ENCODE measurements around the gene LRRC72.

The LRRC72 gene

DNA sequence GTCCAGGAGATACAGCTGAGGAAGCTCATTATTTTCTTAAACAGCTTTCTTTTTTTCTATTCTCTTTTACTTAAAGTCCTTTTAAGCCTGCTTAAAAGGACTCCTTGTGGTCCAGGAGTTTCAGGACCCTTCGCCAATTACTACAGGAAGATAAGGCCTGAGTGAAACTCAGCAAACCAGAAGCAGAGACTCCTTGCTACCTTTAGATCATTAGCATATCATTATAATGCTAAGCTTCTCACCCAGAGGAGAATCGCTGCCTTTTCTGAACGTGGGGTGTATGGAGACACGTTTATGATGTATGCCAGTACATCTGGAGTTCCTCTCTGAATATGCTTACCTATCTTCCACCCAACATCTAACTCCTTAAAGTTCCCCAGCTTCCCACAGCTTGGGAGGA, 71.4 kb downstream of the LRRC72 start:
- no peak for ATAC-seq
- no peak for TF ChIP-seq CSRNP3 (CRISPR knock-in tag; IDR thresholded peaks at IDR 0.05)
- no peak for TF ChIP-seq RARB (CRISPR knock-in tag; IDR thresholded peaks at IDR 0.05)
- no peak for TF ChIP-seq TSHZ2 (CRISPR knock-in tag; IDR thresholded peaks at IDR 0.05)
- TF ChIP-seq, protein P1, sequence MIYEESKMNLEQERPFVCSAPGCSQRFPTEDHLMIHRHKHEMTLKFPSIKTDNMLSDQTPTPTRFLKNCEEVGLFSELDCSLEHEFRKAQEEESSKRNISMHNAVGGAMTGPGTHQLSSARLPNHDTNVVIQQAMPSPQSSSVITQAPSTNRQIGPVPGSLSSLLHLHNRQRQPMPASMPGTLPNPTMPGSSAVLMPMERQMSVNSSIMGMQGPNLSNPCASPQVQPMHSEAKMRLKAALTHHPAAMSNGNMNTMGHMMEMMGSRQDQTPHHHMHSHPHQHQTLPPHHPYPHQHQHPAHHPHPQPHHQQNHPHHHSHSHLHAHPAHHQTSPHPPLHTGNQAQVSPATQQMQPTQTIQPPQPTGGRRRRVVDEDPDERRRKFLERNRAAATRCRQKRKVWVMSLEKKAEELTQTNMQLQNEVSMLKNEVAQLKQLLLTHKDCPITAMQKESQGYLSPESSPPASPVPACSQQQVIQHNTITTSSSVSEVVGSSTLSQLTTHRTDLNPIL (CRISPR knock-in tag; IDR thresholded peaks at IDR 0.05; ENCODE audit: low read depth), result no peak
- TF ChIP-seq SNAI2 (CRISPR knock-in tag; IDR thresholded peaks at IDR 0.05), result no peak
- TF ChIP-seq CSDC2 (CRISPR knock-in tag; IDR thresholded peaks at IDR 0.05), result no peak
- TF ChIP-seq ZNF70 (CRISPR knock-in tag; IDR thresholded peaks at IDR 0.05), result no peak

- TF ChIP-seq OSR1 (CRISPR knock-in tag; IDR thresholded peaks at IDR 0.05), result no peak
- TF ChIP-seq CSDC2 (CRISPR knock-in tag; IDR thresholded peaks at IDR 0.05), result no peak
- no peak for TF ChIP-seq PPARA (CRISPR knock-in tag; IDR thresholded peaks at IDR 0.05; ENCODE audit: borderline replicate concordance)
- no peak for TF ChIP-seq SNAI2 (CRISPR knock-in tag; IDR thresholded peaks at IDR 0.05)
- no peak for TF ChIP-seq ARNTL (CRISPR knock-in tag; IDR thresholded peaks at IDR 0.05; ENCODE audit: borderline replicate concordance, low read depth)
- TF ChIP-seq ZFP30 (CRISPR knock-in tag; IDR thresholded peaks at IDR 0.05), result no peak
- no peak for TF ChIP-seq ESRRG (CRISPR knock-in tag; IDR thresholded peaks at IDR 0.05)
- no peak for TF ChIP-seq RARB (CRISPR knock-in tag; IDR thresholded peaks at IDR 0.05)
- no peak for TF ChIP-seq ZNF565 (CRISPR knock-in tag; conservative IDR thresholded peaks at IDR 0.05; ENCODE audit: low read depth)
- TF ChIP-seq ZNF8 (CRISPR knock-in tag; IDR thresholded peaks at IDR 0.05), result no peak
- TF ChIP-seq ZC3H10 (CRISPR knock-in tag; IDR thresholded peaks at IDR 0.05), result no peak
- no peak for TF ChIP-seq GLIS3 (CRISPR knock-in tag; IDR thresholded peaks at IDR 0.05)
- TF ChIP-seq TCF4 (CRISPR knock-in tag; IDR thresholded peaks at IDR 0.05; ENCODE audit: borderline replicate concordance), result no peak
- no peak for TF ChIP-seq ZNF70 (CRISPR knock-in tag; IDR thresholded peaks at IDR 0.05)
- TF ChIP-seq, protein P2, sequence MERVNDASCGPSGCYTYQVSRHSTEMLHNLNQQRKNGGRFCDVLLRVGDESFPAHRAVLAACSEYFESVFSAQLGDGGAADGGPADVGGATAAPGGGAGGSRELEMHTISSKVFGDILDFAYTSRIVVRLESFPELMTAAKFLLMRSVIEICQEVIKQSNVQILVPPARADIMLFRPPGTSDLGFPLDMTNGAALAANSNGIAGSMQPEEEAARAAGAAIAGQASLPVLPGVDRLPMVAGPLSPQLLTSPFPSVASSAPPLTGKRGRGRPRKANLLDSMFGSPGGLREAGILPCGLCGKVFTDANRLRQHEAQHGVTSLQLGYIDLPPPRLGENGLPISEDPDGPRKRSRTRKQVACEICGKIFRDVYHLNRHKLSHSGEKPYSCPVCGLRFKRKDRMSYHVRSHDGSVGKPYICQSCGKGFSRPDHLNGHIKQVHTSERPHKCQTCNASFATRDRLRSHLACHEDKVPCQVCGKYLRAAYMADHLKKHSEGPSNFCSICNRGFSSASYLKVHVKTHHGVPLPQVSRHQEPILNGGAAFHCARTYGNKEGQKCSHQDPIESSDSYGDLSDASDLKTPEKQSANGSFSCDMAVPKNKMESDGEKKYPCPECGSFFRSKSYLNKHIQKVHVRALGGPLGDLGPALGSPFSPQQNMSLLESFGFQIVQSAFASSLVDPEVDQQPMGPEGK (CRISPR knock-in tag; IDR thresholded peaks at IDR 0.05; ENCODE audit: borderline replicate concordance), result no peak
- no peak for ATAC-seq
Measured at GRCh38 chr7:16599860-16600259, 73.2 kb downstream of the LRRC72 start.

DNA sequence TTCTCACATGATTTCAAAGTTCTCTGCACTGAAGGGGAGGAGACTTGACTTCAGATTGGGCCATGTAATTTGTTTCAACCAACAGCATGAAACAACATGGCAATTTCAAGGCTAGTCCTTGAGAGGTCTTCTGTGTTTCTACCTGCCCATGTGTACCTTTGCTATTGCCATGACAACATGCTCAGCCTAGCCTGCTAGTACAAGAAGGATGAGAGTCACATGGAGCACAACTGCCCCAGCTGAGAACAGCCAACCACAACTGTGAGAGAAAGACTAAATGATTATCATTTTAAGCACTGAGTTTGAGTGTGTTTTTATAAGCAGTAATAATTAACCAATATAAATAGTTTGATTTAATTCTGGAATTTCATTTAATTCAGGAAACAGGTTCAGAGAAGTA, 77.0 kb downstream of the LRRC72 start:
- TF ChIP-seq ZNF8 (CRISPR knock-in tag; IDR thresholded peaks at IDR 0.05) (no peak), ARNTL (CRISPR knock-in tag; IDR thresholded peaks at IDR 0.05; ENCODE audit: borderline replicate concordance, low read depth) (no peak)
- no peak for ATAC-seq

GRCh38 chr7:16604054-16604453, 77.4 kb downstream of the LRRC72 start:
- ATAC-seq, result peak; percentile 66
- TF ChIP-seq TSHZ2 (CRISPR knock-in tag; IDR thresholded peaks at IDR 0.05), result no peak
- TF ChIP-seq, protein P2 (CRISPR knock-in tag; IDR thresholded peaks at IDR 0.05; ENCODE audit: borderline replicate concordance), result no peak
